HCT116 (cell line): Measurements from ENCODE around the gene BTLA. TPM values are rescaled to one million over a fixed set of nuclear protein-coding genes. Genes with fewer than 3 reads are reported as not detected.

Experiments used
- ATAC-seq: fragments of 200-7000 bp; cut with Tn5 transposase; 2 replicates; pipeline ENCODE4 v1.9.1; 2020; ENCODE audit warnings: mild to moderate bottlenecking, moderate library complexity
- BruUV-seq: library from RNA; stranded (reverse); fragments of 400-500 nt; replicated peaks from 2 replicates; lab custom pipeline; 2021; lab: Mats Ljungman, UMichigan
- CTCF ChIA-PET: fragments of 300-600 bp; sonication (Branson Sonifier 250); formaldehyde crosslinking; loops from one replicate; lab custom pipeline; 2021; ENCODE audit warnings: antibody characterized with exemption; lab: Charles Lee
- POLR2A ChIA-PET: fragments of 300-600, 350-600 bp; sonication (Branson Sonifier 250); formaldehyde crosslinking; loops from one replicate; lab custom pipeline; 2021; ENCODE audit warnings: antibody characterized with exemption; lab: Charles Lee
- RAD21 ChIA-PET, 2 experiments: fragments of 300-600 bp; sonication (Branson Sonifier 250); formaldehyde crosslinking; loops; one replicate each; lab custom pipeline; 2023; ENCODE audit warnings: low total read pairs in 2 of 2; ENCODE audit not compliant: uncharacterized antibody in 2 of 2, unreplicated experiment in 2 of 2, low non-redundant PET in 1 of 2; lab: Charles Lee
- DNase-seq: peaks from one replicate; pipeline ENCODE4 v3.0.0-alpha.2; 2010; ENCODE audit warnings: low read depth, low spot score
- H2AFZ ChIP-seq: fragments of 200-600 bp; shearing (Covaris generic), sonication (generic); 2 replicates; pipeline ENCODE4 v1.6.1; 2017; ENCODE audit warnings: low read depth, mixed run types, mixed read lengths, antibody characterized with exemption, low read length; ENCODE audit not compliant: poor library complexity, severe bottlenecking
- H3K27ac ChIP-seq: 2 replicates; pipeline ENCODE4 v1.5.1; 2012; ENCODE audit warnings: low read depth, low read length
- H3K27me3 ChIP-seq: fragments of 200-600 bp; sonication (generic); 2 replicates; pipeline ENCODE4 v1.6.1; 2016; ENCODE audit warnings: mixed run types, low read length, mixed read lengths; ENCODE audit not compliant: insufficient read depth
- H3K36me3 ChIP-seq, 2 experiments: fragments of 200-500 bp in 1 of 2; fragments of 200-600 bp in 1 of 2; sonication (Bioruptor generic) in 1 of 2; sonication (generic) in 1 of 2; 2 replicates each; pipeline versions ENCODE4 v1.5.1 to v1.6.1; 2014 to 2016; ENCODE audit warnings: low read length in 2 of 2, inconsistent platforms in 1 of 2, mixed read lengths in 1 of 2, mixed run types in 1 of 2; ENCODE audit not compliant: insufficient read depth in 2 of 2, control insufficient read depth in 1 of 2
- H3K4me1 ChIP-seq, 2 experiments: fragments of 200-600 bp in 1 of 2; sonication (generic) in 1 of 2; 2 replicates each; pipeline versions ENCODE4 v1.5.1 to v1.6.1; 2012 to 2017; ENCODE audit warnings: low read length in 2 of 2, inconsistent platforms in 1 of 2, mild to moderate bottlenecking in 1 of 2, mixed read lengths in 1 of 2, mixed run types in 1 of 2, moderate library complexity in 1 of 2; ENCODE audit not compliant: insufficient read depth in 2 of 2, control insufficient read depth in 1 of 2
- H3K4me2 ChIP-seq: fragments of 200-600 bp; sonication (generic); 2 replicates; pipeline ENCODE4 v1.6.1; 2017; ENCODE audit warnings: mixed run types, low read length, mixed read lengths
- H3K4me3 ChIP-seq, 2 experiments: fragments of 200-600 bp in 1 of 2; sonication (generic) in 1 of 2; replicated peaks in 1 of 2; 2 replicates each; pipeline ENCODE4 v1.5.1; 2011 to 2016; ENCODE audit warnings: low read length in 2 of 2, control low read depth in 1 of 2, low read depth in 1 of 2, mild to moderate bottlenecking in 1 of 2, mixed read lengths in 1 of 2, mixed run types in 1 of 2
- H3K79me2 ChIP-seq: fragments of 200-600 bp; sonication (generic); 2 replicates; pipeline ENCODE4 v1.6.1; 2017; ENCODE audit warnings: mild to moderate bottlenecking, mixed run types, low read length, moderate library complexity, mixed read lengths; ENCODE audit not compliant: insufficient read depth
- H3K9ac ChIP-seq: fragments of 200-600 bp; sonication (generic); 2 replicates; pipeline ENCODE4 v1.6.1; 2016; ENCODE audit warnings: low read length, mixed read lengths
- H3K9me2 ChIP-seq: fragments of 200-600 bp; sonication (generic), shearing (Covaris generic); 2 replicates; pipeline ENCODE4 v1.6.1; 2017; ENCODE audit warnings: mixed run types, mild to moderate bottlenecking, moderate library complexity; ENCODE audit not compliant: insufficient read depth
- H3K9me3 ChIP-seq, 2 experiments: fragments of 200-500 bp in 1 of 2; fragments of 200-600 bp in 1 of 2; sonication (Bioruptor generic) in 1 of 2; sonication (generic) in 1 of 2; 2 replicates each; pipeline ENCODE4 v1.6.1; 2014 to 2017; ENCODE audit warnings: low read length in 2 of 2, mixed read lengths in 2 of 2, inconsistent platforms in 1 of 2, low read depth in 1 of 2, mild to moderate bottlenecking in 1 of 2, mixed run types in 1 of 2, moderate library complexity in 1 of 2; ENCODE audit not compliant: control insufficient read depth in 1 of 2, insufficient read depth in 1 of 2
- H4K20me1 ChIP-seq: fragments of 200-600 bp; sonication (generic), shearing (Covaris generic); 2 replicates; pipeline ENCODE4 v1.6.1; 2017; ENCODE audit warnings: mixed run types, mild to moderate bottlenecking, moderate library complexity; ENCODE audit not compliant: insufficient read depth
- CTCF ChIP-seq, 3 experiments: fragments of 200-600 bp in 1 of 3; sonication (generic) in 1 of 3; IDR thresholded peaks in 2 of 3; conservative IDR thresholded peaks in 1 of 3; 2 replicates each; pipeline ENCODE4 v1.5.1; 2012 to 2017; ENCODE audit warnings: low read depth in 2 of 3, low read length in 2 of 3, antibody characterized with exemption in 1 of 3, borderline replicate concordance in 1 of 3, control low read depth in 1 of 3, mild to moderate bottlenecking in 1 of 3, mixed read lengths in 1 of 3, mixed run types in 1 of 3, moderate library complexity in 1 of 3; ENCODE audit not compliant: insufficient read depth in 1 of 3
- ELF1 ChIP-seq: IDR thresholded peaks from 2 replicates; pipeline ENCODE4 v1.6.1; 2012; ENCODE audit warnings: low read depth, borderline replicate concordance
- EZH2phosphoT487 ChIP-seq: fragments of 200-600 bp; IDR thresholded peaks from 2 replicates; pipeline ENCODE4 v1.6.1; 2018; ENCODE audit warnings: antibody characterized with exemption, borderline replicate concordance
- POLR2A ChIP-seq: IDR thresholded peaks from 2 replicates; pipeline ENCODE4 v1.7.0; 2011; ENCODE audit warnings: borderline replicate concordance; ENCODE audit not compliant: insufficient read depth, insufficient read length; ENCODE audit errors: extremely low read depth
- REST ChIP-seq: IDR thresholded peaks from 2 replicates; pipeline ENCODE4 v1.6.1; 2012; ENCODE audit warnings: low read depth
- intact Hi-C: fragments of 100-400 bp; cut with micrococcal nuclease; formaldehyde crosslinking; loops from 2 replicates; pipeline ENCODE4 v1.10.0; 2022
- total RNA-seq: library from RNA; stranded (reverse); gene quantifications from one replicate; pipeline ENCODE4 v1.2.1, GENCODE V29; 2021; ENCODE audit not compliant: unreplicated experiment

BTLA gene
- total RNA-seq, 1 experiment from 2014 or later: 0.17 TPM

- no peak overlapping the region for H3K4me2 ChIP-seq
These were observed 1.3 kb upstream of the BTLA start for GRCh38 chr3:112500621-112501020.

More at GRCh38 chr3:112500621-112501020, 1.3 kb upstream of the BTLA start:
- Histone ChIP-seq H3K27me3 (no peaks in the 10 kb centered on the region), H3K79me2 (no peaks in the 10 kb centered on the region), H2AFZ (no peak overlapping the region), H3K4me3 (no peak overlapping the region), H3K9ac (no peak overlapping the region), H3K27ac (no peak overlapping the region), H3K36me3 (no peaks in the 10 kb centered on the region), H3K9me2 (no peaks in the 10 kb centered on the region), H3K4me1 (no peaks in the 10 kb centered on the region), H3K9me3 (no peaks in the 10 kb centered on the region), H4K20me1 (no peaks in the 10 kb centered on the region)
- BruUV-seq: no TSS peak
- intact Hi-C loops: no loop called here
- RAD21 ChIA-PET: no interaction called here
- ATAC-seq: no peak
- TF ChIP-seq EZH2phosphoT487 (no peak), CTCF (IDR thresholded peaks at IDR 0.05 in 2 of 3, conservative IDR thresholded peaks at IDR 0.05 in 1 of 3; ENCODE audit: borderline replicate concordance in 1 of 3, insufficient read depth in 1 of 3, low read depth in 2 of 3, low read length in 2 of 3) (no peak), REST (no peak), POLR2A (no peak), ELF1 (no peak)
- POLR2A ChIA-PET: no interaction called here
- CTCF ChIA-PET: no interaction called here
- no peak for DNase-seq
